Measurements from ENCODE around the gene CHRNG.

CHRNG gene

DNA sequence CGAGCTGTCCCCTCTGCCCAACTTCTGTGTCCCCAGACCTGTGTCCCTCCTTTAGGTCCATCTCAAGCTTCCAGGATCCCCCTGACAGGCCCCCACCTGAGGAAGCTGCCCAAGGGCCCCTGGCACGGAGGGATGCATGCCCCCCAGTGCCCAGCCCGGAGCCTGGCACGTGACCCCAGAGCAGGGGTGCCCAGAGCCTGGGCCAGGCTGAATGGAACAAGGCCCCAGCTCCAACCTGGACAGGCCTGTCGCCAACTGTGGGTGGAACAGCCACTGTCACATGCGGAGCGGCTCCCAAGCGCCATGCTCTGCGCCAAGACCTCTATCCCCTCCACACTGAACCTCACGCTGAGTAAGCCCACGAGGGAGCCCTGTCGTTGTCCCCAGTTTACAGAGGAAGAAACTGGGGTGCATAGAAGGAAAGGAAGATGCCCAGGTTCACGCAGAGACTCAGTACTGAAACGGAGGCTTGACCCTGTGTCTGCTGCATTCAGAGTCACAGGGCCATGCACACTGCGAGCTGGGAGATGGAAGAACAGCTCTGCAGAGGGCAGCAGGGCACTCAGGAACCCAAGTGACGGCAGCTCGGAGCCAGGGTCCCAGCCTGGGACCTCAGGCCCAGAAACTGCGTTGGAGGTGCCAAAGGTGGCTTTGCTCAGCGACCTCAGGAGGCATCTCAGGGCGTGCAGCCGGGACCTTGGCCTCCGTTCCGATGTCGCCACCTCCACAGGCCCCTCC is 46.4 kb upstream of the CHRNG start:
- H3K9me3 ChIP-seq: no peaks in the 10 kb centered on the region
- peaks cover 39% of the 10 kb centered on the region for H3K27me3 ChIP-seq
- H3K4me1 ChIP-seq (ENCODE audit: control insufficient read depth in 1 of 2, insufficient read depth in 1 of 2, low read depth in 1 of 2, low read length in 1 of 2): no peaks in the 10 kb centered on the region
- no peaks in the 10 kb centered on the region for H3K36me3 ChIP-seq
- TF ChIP-seq, protein P1, sequence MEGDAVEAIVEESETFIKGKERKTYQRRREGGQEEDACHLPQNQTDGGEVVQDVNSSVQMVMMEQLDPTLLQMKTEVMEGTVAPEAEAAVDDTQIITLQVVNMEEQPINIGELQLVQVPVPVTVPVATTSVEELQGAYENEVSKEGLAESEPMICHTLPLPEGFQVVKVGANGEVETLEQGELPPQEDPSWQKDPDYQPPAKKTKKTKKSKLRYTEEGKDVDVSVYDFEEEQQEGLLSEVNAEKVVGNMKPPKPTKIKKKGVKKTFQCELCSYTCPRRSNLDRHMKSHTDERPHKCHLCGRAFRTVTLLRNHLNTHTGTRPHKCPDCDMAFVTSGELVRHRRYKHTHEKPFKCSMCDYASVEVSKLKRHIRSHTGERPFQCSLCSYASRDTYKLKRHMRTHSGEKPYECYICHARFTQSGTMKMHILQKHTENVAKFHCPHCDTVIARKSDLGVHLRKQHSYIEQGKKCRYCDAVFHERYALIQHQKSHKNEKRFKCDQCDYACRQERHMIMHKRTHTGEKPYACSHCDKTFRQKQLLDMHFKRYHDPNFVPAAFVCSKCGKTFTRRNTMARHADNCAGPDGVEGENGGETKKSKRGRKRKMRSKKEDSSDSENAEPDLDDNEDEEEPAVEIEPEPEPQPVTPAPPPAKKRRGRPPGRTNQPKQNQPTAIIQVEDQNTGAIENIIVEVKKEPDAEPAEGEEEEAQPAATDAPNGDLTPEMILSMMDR (IDR thresholded peaks at IDR 0.05): no peak
- H3K4me3 ChIP-seq (ENCODE audit: low read depth in 1 of 2, low read length in 1 of 2): no peak overlapping the region
- H3K27ac ChIP-seq: no peak overlapping the region

DNA sequence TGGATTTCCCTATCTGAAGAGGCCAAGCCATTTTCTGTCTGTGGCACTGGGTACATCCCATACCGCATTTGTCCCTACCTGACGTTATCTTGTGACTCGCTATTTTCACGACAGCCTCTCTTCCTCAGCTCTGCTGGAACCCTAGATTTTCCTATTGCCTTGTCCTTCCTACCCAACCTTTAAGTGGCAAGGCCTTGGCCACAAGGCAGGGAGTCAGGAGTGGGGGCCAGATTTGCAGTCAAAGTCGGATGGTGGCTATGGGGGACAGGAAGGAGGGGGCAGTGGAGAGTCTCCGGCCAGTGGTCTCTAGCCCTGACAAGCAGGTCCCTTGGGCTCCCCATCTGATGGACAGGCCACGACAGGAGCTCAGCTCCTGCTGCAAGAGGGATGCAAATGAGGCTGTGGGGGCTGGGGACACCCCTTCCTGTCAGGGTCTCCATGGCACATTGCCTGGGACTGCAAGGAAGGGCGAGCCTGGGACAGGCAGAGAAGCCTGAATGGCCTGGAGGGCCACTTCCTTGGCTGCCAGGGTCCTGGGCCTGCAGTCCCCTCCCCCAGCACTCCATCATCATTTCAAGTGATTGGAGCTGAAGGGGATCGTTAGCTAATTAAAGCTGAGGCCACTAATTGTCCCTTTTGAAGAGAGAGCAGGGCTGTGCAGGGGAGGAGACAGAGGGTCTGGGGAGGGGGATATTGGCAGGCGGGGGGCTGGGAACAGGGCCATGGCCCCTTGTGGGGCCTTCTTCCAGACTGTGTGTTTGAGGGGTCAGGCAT is 45.6 kb upstream of the CHRNG start:
- Histone ChIP-seq H3K4me1 (ENCODE audit: control insufficient read depth in 1 of 2, insufficient read depth in 1 of 2, low read depth in 1 of 2, low read length in 1 of 2) (no peaks in the 10 kb centered on the region), H3K36me3 (no peaks in the 10 kb centered on the region), H3K4me3 (ENCODE audit: low read depth in 1 of 2, low read length in 1 of 2) (no peak overlapping the region), H3K27me3 (peaks cover 39% of the 10 kb centered on the region), H3K9me3 (no peaks in the 10 kb centered on the region), H3K27ac (no peak overlapping the region)
- TF ChIP-seq, protein P1 (IDR thresholded peaks at IDR 0.05): no peak

DNA sequence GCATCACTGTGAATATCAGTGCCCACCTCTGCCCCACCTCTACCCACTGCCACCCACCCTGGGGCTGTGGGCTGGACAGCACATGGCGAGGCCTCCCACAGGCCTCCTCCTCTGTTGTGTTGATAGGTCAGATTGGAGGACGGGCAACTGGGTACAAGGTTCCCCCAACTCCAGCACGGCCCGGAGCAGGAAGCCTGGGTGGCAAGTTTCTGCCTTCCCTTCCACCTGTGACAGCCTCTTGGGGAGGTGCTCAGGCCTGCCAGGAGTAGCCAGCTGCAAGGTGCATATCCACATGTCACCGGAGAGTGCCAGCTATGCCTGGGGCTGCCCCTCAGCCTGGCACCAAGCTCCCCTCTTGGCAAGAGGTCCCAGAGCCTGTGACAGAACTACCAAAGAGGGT is 45.0 kb upstream of the CHRNG start:
- TF ChIP-seq, protein P1 (IDR thresholded peaks at IDR 0.05): no peak
- Histone ChIP-seq H3K27me3 (peaks cover 39% of the 10 kb centered on the region), H3K4me3 (ENCODE audit: low read depth in 1 of 2, low read length in 1 of 2) (no peak overlapping the region), H3K27ac (no peak overlapping the region), H3K9me3 (no peaks in the 10 kb centered on the region), H3K4me1 (ENCODE audit: control insufficient read depth in 1 of 2, insufficient read depth in 1 of 2, low read depth in 1 of 2, low read length in 1 of 2) (no peaks in the 10 kb centered on the region), H3K36me3 (no peaks in the 10 kb centered on the region)

DNA sequence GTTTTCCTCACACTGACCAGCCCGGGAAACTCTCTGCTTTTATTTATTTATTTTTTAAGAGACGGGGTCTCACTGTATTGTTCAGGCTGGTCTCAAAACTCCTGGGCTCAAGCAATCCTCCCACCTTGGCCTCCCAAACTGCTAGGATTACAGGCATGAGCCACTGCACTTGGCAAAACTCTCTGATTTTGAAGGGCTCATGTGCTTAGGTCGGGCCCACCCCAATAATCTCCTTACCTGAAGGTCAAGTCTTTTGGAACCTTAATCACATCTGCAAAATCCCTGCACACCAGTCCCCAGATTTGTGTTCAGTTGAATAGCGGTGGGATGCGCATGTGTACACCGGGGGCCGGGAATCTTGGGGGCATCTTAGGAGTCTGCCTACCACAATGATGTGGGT is 44.2 kb upstream of the CHRNG start:
- no peak overlapping the region for H3K4me3 ChIP-seq (ENCODE audit: low read depth in 1 of 2, low read length in 1 of 2)
- peaks cover 39% of the 10 kb centered on the region for H3K27me3 ChIP-seq
- no peak overlapping the region for H3K27ac ChIP-seq
- no peaks in the 10 kb centered on the region for H3K36me3 ChIP-seq
- H3K4me1 ChIP-seq (ENCODE audit: control insufficient read depth in 1 of 2, insufficient read depth in 1 of 2, low read depth in 1 of 2, low read length in 1 of 2): no peaks in the 10 kb centered on the region
- H3K9me3 ChIP-seq: no peaks in the 10 kb centered on the region
- TF ChIP-seq, protein P1 (IDR thresholded peaks at IDR 0.05): no peak

DNA sequence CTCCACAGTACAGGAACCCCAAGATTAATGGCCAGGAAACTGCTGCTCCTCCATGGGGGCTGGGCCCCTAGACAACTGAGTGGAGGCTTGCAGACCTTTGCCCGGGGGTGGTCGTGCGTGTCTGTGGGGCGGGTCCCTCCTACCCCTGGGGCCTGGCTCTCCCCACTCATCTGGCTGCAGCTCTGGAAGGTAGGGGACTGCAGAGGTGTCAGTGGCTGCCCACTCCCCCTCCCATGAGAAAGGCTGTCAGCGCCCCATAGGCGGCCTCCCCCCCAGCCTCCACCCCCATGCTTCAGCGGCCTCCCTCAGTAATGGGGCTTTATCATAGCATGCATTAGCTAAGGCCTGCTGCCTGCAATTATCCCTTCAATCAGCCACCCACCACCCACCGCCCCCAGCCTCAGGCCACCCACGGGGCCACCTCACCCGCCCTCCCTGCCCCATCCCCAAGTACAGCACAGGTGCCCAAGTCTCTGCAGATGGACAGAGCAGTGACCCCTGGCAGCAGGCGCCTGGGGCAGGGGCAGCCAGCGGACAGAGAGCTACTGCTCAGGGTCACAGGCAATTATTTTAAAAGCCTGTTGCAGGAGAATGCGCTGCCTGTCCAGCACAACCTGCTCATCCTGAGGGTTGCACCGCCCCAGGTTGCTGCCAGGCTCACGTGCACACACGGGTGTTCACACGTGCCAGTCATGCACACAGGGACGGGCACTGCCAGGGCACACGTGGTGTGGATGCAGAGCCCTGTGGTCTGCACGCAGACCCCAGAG is 42.8 kb upstream of the CHRNG start:
- no peaks in the 10 kb centered on the region for H3K36me3 ChIP-seq
- TF ChIP-seq, protein P1 (IDR thresholded peaks at IDR 0.05): no peak
- peaks cover 52% of the 10 kb centered on the region for H3K27me3 ChIP-seq
- H3K4me3 ChIP-seq (ENCODE audit: low read depth in 1 of 2, low read length in 1 of 2): no peak overlapping the region
- no peaks in the 10 kb centered on the region for H3K4me1 ChIP-seq (ENCODE audit: control insufficient read depth in 1 of 2, insufficient read depth in 1 of 2, low read depth in 1 of 2, low read length in 1 of 2)
- H3K9me3 ChIP-seq: no peaks in the 10 kb centered on the region
- no peak overlapping the region for H3K27ac ChIP-seq
